HG03469 (cell line): Measurements from ENCODE around the gene DNM3.

Source experiments
- ATAC-seq: cut with Tn5 transposase; IDR thresholded peaks from one replicate; pipeline ENCODE4 v1.9.1; 2021; ENCODE audit warnings: mild to moderate bottlenecking, moderate library complexity, moderate number of reproducible peaks; ENCODE audit not compliant: unreplicated experiment

DNM3 gene

DNA sequence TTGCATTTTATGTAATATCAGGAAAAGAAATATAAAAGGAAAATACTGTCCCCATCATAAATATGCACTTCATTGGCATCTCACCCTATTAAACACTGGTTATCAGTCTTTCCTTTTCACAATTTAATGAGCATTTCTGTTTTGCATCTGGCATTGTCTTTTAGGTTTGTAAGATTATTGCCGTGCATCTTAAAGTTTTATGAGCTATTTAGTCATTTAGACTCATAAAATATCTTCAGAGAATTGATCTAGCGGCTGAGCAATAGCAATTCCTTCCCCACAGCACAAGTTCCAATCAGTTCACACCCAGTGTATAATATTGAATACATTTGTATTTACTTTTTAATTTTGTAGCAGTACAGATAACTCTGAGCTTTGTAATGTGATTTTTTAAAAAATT, 466.8 kb downstream of the DNM3 start:
- ATAC-seq = no peak

DNA sequence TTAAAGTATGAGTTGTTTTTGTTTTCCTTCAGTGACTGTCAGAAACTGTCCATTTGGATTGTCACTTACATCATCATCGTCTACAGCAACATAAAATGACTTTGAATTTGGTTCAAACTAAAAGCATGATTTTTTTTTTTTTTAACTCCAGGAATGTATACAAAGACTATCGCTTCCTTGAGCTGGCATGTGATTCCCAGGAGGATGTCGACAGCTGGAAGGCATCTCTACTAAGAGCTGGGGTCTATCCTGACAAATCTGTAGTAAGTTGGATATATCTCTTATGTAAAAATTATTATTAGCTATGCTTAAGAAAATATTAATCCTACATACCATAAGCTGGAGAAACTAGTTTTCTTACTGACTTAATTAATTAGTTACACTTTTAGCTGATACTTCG, 467.3 kb downstream of the DNM3 start:
- ATAC-seq = no peak

DNA sequence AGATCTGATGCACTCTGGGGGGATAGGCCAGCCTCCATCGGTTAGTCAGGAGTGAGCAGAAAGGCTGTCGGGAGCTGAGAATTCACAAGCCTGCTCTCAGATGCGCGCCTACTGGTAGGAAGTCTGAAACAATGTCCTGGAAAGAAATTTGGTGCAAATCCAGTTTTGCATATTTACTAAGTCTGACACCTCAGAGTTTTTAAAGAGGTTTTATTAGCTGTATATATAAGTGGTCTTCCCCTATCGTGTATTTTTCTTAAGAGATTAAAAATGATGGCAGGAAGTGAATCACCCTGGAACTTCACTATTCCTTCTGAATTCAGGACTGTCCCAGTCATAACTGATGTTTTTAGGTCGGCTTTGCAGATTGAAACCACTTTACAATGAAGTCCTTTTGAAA, 479.4 kb downstream of the DNM3 start:
- ATAC-seq = no peak

GRCh38 chr1:172321451-172321850, 480.2 kb downstream of the DNM3 start:
- no peak for ATAC-seq

DNA sequence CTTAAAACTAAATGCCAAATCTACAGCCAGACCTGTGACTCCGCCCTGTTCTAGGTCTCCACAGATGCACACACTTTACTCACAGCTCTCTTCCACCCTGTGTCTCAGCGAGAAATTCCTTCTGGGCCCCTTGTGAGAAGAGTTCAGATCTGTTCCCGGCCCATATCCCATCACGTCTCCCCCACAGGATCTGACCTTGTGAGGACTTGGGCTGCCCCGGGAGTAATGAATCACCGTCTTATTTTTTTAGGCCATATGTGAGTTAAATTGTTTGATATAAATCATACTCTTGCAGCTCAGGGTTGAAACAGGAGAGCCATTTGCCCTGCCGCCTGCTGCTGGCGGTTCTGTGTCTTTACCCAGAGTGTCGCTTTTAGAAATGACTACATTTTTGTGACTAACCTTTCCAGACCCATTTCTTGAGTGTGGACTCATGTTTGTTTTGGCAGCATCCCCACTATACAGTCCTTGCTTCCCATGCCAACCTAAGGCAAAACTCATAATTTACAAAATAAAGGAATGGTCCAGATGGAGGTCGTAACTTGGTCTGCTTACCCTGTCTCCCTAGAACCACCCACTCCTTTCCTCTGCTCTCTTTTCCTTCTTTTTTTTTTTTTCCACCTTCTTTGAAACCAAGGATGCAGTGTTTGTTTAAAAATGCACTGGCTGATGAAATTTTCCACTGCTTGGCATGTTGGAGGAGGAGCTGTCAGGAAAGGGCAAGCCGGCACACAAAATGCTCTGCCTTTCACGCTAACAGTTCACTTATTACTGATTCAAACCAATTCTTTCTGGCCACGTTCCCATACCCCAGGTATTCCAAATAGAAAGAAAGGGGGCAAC, 481.1 kb downstream of the DNM3 start:
- ATAC-seq = no peak

GRCh38 chr1:172323686-172324085, 482.4 kb downstream of the DNM3 start:
- ATAC-seq = no peak

GRCh38 chr1:172324086-172324485, 482.8 kb downstream of the DNM3 start:
- ATAC-seq = no peak

- no peak for ATAC-seq
Observed at GRCh38 chr1:172324761-172325160, 483.5 kb downstream of the DNM3 start.

- ATAC-seq = no peak
Observed at GRCh38 chr1:172325531-172325930, 484.2 kb downstream of the DNM3 start.

- no peak for ATAC-seq
Observed at GRCh38 chr1:172326136-172326535, 484.8 kb downstream of the DNM3 start.

GRCh38 chr1:172328266-172328665, 487.0 kb downstream of the DNM3 start:
- ATAC-seq = no peak

- no peak for ATAC-seq
Observed at GRCh38 chr1:172332230-172332629, 490.9 kb downstream of the DNM3 start.

GRCh38 chr1:172335377-172335776, 494.1 kb downstream of the DNM3 start:
- ATAC-seq = no peak

DNA sequence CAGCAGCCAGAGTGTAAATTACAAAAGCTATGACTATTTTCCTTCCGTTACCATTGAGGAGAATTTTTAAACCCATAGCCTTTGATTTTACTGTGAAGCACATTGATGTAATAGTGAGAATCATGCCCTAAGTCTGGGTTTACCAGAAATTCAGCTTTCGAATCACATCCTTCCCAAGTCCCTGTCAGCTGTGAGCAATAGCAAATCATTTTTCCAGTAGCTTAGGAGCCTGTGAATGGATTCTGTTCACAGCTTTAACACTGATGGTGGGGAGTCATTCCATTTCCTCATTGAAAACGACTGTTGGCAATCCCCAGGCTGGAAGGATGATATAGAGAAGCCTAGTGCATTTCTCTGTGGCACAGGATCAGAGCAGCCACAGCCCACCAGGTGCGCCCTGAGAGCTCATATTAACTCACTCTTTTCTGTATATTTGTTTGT, 497.0 kb downstream of the DNM3 start:
- no peak for ATAC-seq

- no peak for ATAC-seq
Observed at GRCh38 chr1:172339842-172340241, 498.5 kb downstream of the DNM3 start.

DNA sequence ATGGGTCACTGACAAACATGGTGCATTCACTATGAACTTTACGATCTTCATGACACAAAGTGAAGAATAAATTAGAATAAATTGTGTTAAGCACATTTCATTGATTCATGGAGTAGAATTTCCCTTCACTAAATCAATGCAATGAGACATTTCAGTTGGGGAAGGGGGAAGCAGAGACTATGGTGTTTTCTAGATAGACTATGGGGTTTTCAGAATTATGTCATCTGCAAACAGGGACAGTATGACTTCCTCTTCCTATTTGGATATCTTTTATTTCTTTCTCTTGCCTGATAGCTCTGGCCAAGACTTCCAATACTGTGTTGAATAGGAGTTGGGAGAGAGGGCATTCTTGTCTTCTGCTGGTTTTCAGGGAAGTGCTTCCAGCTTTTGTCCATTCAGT, 499.2 kb downstream of the DNM3 start:
- ATAC-seq = no peak

DNA sequence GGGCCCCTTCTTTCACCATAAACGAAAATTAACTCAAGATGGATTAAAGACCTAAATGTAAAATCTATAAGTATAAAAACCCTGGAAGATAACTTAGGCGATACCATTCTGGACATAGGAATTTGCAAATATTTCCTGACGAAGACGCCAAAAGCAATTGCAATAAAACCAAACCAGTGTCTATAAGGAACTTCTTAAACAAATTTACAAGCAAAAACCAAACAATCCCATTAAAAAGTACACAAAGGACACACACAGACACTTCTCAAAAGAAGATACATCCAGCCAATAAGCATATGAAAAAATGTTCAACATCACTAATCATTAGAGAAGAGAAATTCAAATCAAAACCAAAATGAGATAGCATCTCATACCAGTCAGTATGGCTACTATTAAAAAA, 500.4 kb downstream of the DNM3 start:
- no peak for ATAC-seq

DNA sequence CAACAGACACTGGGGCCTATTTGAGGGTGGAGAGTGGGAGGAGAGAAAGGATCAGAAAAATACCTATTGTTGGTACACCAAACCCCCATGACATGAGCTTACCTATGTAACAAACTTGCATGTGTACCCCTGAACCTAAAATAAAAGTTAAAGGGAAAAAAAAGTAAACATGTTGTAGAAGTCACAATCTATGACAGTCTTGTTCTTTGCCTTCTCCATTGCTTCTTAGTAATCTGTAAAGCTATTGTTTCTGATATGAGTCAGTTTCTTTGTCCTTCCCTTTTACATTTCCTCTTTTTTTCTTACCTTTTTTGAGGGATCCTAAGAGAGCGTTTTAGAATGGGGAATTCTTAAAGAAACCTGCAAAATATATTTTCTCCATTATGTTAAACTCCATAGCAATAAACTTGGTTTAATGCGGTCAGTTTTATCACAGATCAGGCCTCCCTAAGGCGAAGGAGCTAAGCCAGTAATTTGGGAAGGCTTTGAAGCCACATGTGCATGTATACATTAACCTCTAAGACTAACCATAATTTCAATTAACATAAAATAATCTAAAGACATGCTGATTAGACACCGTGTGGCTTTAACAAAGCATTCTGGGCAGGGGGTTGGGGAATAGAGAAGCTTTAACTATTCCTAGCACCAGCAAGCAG, 501.4 kb downstream of the DNM3 start:
- peak; percentile 41 for ATAC-seq

DNA sequence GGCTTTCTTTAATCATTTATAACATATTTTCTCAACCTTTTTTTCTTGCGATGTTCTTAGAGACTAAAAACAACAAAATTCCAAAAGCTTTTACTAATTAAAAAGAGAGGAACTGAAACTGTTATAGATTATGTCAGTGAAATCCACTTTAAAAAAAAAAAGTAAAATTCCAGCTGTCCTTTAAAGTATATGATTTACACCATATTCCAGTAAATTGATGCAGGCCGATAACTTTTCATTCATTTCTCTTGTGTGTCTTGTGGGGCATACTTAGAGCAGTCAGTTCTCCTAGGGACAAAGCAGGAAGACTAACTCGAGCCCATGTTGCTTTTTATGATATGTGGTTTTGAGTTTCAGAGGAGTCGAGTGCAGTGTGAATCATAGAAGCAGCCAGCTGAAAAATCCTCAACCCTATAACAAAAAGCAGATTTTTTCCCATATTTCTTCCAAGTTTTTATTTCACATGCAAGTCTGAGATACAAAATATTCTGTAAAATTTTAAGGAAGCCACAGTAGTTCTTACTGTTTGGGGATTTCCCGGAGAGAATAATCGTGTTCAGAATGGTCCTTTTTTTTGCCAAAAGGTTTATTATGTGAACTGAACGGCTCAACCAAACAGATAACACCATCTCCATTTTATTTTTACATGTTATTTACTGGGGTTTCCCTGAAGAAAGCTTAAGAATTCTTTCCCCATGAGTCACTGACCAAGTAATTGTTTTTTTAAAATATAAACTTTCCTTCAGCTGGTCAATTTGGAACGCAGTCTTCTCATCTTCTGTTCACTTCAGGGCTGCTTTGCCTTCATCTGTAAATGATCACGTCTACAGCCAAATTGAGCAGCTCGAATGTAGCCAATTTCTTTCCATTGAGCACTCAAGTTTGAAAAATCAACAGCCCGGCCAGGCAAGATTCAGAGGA, 502.2 kb downstream of the DNM3 start:
- no peak for ATAC-seq

DNA sequence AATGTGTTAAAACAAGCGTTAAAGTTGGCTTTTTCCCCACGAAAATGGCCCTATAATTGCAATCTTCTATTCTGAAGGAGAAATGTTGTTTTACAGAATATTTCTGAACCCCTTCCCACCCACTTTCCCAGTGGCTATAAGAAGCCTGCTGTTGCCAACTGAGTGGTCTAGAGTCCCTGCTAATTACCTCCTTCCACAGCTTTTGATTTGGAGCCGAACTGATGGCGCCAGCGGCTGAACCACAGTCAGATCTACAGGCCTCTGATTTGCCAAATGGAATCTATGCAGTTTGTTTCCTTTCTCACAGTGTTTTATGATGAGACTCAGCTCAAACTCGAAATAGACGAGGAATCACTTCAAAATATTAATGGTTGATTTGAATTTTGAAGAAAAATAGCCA, 503.1 kb downstream of the DNM3 start:
- no peak for ATAC-seq

DNA sequence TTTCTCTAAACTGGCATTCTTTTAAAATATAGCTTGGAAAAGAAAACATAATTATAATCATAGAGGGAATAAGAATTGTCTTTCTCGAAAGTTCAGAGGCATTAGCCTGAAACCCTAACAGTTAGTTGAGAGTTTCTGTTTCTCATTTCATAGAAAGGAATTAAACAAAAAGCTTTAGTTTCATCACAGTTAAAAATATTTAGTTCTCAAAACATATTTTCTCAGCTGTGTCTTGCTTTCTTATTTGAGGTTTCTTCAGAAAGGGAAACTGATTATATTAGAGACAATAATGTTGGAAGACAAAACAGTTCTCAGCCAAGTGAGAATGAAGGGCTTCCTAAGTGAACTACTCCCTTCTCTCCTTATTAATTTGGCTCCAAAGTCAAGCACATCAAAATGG, 503.8 kb downstream of the DNM3 start:
- ATAC-seq = no peak
